NCI-H82 treated with DMSO at 0.1 percent for 48 hours (cell line): Measurements from ENCODE around the gene RBM20.
"Not testable (repeated sequence)": the region's sequence is repeated elsewhere in the genome, so short reads cannot be mapped to it uniquely, and the experiment has no call there.

Experiments used
- DNase-seq: peaks from one replicate; lab custom pipeline; 2025; ENCODE audit not compliant: unreplicated experiment; lab: John Stamatoyannopoulos, UW

Gene RBM20

DNA sequence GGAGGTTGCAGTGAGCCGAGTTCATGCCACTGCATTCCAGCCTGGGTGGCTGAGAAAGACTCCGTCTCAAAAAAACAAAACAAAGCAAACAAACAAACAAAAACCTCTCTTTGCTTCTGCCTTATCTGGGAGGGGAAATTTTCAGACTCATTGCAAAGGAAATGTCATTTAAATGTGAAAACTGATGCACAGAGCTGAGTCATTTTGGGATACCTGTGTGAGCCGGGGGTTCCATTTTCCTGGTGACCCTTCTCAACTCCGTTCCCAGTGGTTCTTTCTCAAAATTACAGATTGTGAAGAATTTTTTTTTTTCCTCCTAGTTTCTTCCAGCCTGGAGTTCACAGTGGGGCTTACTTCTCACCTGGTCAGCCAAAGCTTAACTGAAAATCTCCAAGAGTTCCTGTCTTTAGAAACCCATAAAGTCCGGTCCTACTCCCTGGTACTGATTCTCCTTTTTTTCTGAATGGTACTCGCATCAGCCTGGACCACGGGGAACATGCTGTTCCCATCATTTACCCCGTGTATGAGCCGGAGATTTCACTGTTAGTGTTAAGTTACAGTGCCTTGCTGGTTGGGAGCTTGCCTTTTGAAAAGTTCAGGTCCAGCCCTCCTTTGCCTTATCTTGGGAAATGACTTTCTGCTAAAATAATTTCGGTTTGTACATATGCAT is 56.9 kb downstream of the RBM20 start:
- DNase-seq, result no peak

DNA sequence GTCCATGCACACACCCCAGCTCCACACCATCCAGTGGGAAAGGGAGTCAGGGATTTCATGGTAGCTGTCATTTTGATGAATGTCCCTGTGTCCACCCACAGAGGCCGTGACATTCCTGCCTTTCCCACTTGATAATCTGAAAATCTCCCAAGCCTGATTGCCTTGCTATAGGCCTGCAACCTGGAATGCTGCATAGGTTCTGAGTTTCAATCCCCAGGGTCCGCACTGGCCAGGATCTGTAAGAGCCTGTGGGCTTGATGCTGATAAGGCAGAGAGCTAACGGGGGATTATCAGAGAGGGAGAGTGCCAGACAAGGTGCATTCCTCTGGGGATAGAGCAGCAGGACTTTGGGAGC is 57.5 kb downstream of the RBM20 start:
- DNase-seq, result no peak

DNA sequence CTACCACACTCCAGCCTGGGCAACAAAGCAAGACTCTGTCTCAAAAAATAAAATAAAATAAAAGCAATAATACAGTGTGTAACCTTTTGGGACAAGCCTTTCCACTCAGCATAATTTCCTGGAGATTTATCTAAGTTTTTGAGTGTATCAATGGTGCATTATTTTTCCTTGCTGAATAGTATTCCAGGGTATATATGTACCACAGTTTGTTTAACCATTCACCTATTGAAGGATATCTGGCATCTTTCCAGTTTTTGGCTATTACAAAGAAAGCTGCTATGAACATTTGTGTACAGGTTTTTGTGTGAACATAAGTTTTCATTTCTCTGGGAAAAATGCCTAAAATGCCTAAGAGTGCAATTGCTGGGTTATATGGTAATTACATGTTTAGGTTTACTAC is 59.9 kb downstream of the RBM20 start:
- no peak for DNase-seq

DNA sequence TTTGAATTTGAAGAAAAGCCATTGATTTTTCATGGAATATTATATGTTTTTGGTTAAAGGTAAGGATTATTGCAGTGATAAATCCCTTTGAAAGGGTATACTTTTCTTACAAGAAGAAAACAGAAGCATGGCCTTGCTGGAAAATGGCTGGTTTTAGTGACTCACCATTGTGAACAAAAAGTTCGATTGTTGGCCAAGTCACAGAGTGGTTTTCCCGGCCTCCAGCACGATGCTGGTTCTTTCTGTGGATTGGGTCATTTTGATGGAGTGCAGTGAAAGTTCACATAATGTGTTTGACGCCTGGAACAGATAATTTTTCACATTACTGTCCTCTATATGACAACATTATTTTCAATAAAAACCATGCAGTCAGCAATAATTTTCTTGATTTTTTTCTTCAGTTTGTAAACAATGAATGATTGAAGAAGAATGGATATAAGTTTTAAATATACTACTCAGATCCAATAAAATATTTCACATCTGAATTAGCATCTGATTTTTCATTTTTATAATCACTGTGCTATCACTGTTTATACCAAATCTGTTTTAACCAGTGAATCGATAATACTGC is 60.9 kb downstream of the RBM20 start:
- no peak for DNase-seq

DNA sequence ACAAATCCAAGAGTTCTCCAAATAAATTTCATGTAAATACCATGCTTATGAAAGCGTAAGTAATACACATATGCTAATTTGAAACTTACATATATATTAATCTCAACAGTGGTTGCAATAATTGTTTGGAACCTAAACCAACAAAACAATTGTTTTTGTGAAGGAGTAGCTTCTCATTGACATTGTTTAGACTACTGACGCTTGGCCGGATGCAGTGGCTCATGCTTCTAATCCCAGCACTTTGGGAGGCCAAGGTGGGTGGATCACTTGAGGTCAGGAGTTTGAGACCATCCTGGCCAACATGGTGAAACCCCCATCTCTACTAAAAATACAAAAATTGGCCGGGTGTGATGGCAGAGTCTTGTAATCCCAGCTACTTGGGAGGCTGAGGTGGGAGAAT is 61.5 kb downstream of the RBM20 start:
- DNase-seq, result not testable (repeated sequence)

DNA sequence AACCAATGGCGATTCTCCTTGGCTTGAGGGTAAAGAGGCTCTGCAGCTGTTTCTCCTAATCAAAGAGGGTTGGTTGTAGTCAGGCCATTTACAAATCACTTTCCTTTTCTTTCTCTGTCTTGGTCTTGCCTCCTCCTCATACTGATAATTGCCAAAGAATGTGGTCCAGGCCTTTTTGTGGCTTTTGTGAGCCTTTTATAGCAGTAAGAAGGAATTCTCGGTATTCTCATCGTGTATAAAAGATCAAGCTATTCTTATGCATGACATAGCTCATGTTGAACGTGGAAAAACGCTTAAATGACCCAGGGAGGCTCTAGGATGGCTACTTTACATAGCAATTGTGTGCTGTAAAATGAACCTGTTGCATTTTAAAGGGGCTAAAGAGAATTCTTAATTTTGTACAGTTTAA is 62.6 kb downstream of the RBM20 start:
- no peak for DNase-seq

DNA sequence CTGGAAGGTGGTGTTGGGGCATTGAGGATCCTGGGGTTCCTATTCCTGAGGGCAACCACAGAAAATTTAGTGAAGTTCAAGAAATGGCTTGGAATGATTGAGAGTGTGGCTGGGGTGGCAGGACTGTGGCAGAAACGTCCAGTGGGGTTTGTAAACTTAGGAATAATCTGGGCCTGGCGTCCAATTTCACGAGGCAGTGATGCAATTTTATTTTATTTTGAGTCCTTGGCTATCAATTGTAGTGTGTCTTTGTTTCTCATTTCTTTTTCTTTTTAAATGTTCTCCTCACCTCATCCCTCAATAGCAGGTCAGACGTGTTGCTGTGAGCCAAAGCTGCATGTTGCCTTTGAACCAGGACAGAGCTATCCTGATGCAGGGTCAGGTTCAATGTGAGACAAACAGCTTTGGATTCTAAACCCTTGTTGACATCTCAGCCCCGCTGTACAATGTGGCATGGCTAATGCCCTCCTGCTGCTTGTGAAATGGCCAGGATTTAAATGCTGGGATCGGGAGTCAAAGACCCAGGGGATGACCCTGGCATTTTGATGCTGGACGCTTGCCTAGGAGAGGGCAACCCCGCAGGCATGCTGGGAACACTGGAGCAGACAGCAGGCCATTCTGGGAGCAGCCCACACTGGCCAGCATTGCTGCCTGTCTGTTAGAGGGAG is 64.8 kb downstream of the RBM20 start:
- DNase-seq, result no peak

DNA sequence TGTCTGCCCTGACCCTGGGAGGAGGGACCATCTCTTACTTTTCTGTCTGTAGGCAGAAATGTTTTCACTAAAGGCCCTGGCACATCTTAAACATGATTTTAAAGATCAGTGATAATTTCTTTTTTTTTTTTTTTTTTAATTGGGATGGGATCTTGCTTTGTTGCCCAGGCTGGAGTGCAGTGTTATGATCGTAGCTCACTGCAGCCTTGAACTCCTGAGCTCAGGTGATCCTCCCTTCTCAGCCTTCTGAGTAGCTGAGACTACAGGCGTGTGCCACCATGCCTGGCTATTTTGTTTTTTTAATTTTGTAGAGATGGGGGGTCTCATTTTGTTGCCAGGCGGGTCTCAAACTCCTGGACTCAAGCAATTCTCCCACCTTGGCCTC is 65.3 kb downstream of the RBM20 start:
- no peak for DNase-seq

DNA sequence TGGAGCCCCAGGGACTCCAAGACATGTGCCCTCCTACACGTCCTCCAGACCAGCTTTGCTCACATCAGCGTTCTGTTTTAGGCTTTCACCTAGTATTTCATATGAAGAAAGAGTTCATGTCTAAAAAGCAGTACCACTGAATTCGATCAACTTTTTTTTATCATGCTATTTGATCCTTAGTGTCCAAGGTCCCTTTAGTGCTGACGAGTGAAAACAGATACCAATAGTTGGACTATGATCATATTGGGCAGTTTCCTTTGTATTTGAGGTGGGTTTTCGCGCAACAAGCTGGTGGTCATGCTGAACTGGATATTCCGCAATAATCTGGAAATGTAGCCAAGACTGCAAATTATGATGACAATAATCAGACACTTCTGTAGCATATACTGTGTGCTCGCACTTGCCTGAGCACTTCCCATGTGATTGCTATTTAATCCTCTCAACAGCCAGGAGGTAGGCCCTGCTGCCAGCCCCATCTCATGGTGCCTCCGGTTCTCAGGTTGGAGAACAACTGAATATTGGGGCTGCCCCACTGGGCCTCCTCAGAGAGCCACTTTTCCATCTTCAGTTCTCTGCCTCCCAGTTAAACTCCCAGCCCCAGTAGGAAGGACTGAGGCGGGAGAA is 65.9 kb downstream of the RBM20 start:
- DNase-seq, result no peak

DNA sequence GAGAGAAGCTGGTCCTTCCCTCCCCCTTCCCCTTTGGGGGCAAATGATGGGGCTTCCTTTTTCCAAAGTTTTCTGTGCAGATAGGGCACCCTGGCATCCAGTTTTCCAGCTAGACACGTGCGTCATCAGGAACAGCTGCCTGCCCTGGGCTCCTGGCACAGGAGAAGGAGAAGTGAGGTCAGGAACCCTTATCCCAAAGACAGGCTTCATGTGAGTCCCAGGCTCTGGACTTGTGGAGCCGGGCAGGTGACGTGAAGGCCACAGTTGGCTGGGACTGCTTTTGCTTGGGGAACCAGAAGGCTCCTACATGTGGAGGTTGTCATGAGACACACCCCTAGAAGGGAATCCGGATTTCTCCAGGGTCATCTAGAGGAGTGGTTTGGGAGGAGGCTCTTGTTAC is 66.5 kb downstream of the RBM20 start:
- DNase-seq, result no peak

DNA sequence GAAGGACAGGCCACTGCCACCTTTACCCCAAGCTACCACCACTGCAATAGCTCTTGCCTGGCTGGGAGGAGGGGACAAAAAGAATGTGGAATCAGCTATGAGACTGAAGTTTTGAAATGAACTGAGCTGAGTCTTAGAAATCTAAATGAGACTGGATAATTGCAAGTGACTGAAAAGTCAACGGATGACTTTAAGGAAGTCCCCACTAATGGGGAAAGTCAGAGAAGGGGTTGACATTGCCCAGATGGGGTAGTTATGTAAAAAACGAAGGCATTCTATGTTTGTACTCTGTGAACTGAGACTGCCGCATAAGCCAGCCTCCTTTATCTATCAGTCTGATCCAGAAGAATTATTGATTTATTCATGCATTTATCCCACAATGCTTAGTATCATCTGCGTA is 67.2 kb downstream of the RBM20 start:
- DNase-seq, result no peak

DNA sequence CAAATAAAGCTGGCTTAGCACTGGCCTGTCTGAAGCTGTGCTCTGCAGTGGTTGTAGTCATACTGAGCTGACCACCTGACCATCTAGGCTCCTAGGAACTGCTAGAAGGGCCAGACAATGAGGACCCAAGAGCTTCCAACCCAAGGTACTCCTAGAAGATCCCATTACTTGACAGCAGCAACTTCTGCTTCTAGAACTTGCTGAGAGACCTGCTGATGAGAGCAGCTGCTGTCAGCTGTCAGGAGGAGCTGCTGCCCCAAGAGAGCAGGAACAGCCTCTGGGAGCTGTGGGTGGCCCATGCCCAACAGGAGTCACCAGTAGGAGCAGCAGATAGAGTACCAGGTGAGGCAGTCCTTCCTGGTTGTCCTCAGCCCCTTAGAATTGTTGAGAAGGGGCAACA is 70.2 kb downstream of the RBM20 start:
- DNase-seq, result no peak

DNA sequence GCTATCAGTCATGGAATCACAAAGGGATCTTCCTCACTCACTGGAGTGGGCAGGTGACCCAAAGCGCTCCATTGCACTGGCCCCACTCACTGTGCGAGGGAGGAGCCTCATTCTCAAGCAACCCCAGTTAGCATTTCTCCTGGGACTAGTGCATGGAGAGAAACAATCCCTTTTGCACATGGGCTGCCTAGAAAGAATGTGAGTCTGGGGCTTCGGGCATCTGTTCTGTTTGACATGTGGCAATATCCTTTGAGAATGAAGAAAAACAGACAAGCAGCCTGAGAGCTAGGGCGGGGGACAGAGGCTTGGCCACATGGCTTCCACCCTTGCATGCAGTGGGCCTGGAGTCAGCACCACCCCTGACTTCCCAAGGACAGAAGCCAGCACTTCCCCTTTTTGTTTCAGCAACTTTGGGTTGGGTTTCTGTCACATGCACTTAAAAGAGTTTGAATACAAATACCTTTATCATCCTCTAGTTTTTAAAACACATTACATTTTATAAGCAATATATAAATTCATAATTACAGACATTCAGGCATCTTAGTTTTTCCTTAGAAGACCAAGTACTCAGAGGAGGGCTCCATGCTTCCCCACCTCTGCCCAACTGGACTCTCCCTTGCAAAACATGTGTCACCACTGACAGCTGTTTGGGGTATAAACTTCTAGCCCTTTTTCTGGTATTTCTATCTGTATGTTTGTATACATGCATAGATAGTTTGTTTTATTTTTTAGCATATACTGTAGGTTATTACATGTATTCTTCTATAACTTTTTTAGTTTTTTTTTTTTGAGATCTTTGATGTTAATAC is 73.8 kb downstream of the RBM20 start:
- DNase-seq, result no peak

DNA sequence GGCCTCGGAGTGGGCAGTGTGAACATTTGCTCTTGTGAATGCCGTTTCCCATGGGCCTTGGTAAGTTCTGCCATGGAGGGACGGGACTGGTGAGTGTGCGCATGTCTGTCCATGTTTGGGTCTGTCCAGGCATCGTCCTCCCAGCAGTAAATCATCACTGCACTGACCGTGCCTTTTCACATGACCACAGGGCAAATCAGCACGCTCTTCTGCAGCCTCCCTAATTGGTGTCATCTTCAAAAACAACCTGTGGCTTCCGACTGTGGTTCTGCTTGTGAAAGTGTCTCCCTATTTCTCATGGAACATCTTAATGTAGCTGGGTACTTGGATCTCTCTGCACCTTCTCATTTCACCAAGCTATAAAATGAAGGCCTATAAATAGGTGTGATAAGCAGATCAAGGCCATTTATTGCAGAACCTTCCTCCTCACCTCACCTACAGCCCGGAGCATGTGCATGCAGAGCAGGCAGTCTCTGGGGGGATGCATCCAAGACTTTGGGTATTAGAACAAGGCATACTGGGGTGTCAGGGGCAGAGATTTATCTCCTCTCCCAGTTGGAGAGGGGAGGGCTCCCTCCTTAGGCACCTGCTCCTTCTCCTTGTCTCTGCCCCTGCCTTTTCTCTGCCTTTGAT is 77.4 kb downstream of the RBM20 start:
- no peak for DNase-seq

DNA sequence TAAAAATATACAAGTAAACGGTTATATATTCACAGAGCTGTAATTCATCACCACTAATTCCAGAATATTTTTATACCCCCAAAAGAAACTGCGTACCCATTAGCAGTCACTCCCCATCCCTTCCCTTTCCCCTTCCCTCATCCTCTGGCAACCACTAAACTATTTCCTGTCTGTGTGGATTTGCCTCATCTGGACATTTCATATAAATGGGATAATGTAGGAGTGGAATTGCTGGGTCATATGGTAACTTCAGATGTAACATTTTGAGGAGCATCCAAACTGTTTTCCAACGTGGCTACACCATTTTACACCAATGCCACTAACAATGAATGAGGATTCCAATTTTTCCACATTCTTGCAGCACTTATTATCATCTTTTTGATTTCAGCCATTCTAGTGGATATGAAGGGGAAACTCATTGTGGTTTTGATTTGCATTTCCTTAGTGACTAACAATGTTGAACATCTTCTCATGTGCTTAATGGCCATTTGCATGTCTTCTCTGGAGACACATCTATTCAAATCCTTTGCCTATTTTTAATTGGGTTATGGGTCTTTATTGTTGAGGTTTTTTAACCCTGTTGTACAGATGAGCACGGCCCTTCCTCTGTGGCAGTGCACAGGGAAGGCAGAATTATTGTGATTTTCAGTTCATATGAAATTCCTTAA is 79.2 kb downstream of the RBM20 start:
- no peak for DNase-seq

DNA sequence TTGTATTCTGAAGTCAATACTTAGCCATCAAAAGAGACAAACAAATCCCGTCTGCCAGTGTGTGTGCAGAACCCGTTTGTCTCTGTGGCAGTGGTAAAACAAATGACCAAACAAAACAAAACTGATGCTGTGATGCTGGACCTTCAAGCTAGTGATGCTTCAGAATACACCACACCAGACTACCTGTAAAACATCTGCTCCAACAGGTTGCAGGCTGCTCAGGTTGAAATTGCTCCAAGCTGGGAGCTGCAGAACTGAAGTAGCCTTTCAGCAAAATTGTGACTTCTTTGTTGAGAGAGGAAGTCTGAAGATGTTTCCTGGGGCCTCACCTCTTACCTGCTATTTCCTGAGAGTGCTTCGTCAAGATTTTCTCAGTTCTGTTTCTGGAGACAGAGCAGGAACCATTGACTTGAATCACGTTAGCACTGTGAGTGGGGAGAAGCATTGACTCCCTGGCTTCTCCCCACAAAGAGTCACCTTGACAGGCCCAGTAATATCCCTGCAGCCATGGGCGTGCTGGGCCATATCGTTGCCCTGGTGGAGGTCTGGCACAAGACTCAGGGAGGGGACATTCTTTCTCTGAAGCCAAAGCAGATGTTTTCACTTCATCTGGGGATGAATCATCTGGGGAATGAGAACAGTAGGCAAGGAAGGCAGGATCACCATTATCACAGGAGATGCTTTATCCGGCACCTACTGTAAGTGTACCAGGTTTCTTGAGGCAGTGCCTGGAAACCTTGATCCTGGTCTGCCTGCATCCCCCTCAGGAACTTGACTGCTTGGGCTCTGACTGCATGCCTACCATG is 80.2 kb downstream of the RBM20 start:
- DNase-seq, result no peak

DNA sequence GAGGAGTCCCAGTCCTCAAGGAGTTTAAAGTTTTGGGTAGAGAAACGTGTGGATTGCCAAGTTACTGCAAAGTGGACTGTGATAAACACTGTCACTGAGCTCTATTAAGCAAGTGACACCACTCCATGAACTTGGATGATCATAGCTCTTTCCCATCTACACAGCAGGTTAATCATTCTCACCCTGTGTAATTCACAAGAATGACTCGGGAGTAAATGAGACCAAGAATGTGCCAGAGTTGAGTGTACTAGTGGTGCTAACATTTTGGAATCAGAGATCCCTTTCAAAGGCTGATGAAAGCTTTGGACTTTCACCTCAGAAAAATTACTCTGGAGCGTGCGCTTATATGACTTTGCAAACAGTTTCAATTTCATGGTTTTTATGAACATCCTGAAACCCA is 80.8 kb downstream of the RBM20 start:
- no peak for DNase-seq

DNA sequence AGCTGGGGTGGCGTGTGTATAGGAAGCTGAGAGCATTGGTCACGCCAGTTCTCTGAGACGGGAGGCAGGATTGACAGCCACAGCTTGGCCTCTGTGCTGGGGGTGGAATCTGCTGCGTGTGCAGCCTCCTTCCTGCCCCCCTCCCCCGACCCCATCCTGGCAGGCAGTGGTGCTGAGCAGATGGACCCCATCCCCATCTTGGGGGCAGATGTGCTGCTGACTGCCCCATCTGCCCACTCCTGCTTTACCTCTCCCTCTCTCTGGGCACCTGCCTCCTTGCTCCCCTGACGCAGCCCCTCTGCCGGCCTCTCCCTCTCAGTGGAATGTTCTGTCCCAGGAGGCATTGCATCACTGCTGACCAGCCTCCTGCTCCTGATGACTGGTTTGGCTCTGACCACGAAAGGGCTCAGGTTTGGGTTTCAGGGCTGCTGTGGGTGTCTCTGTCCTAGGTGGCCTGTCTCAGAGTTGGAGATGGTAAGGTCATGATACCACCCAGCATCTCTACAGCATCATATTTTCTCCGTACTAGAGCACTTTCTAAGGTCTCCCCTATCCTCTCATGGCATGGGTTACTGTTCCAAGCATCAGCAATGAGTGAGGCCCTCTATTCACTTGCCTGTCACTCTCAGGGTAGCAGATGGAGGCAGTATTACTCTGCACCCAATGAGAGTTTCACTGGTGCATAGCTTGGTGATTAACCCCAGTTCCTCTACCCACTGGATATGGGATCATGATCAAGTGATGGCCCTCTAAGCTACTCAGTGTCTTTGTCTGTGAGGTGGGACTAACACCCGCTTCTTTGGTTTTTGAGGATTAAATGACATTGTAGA is 81.9 kb downstream of the RBM20 start:
- no peak for DNase-seq

DNA sequence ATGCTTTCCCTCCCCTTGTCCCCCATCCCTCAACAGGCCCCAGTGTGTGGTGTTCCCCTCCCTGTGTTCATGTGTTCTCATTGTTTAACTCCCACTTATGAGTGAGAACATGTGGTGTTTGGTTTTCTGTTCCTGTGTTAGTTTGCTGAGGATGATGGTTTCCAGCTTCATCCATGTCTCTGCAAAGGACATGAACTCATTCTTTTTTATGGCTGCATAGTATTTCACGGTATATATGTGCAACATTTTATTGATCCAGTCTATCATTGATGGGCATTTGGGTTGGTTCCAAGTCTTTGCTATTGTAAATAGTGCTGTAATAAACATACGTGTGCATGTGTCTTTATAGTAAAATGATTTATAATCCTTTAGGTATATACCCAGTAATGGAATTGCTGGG is 83.6 kb downstream of the RBM20 start:
- not testable (repeated sequence) for DNase-seq
